ENCODE data around the gene RNF13. TPM values are rescaled to one million over a fixed set of nuclear protein-coding genes. Genes with fewer than 3 reads are reported as not detected.
"Not testable (repeated sequence)": the region's sequence is repeated elsewhere in the genome, so short reads cannot be mapped to it uniquely, and the experiment has no call there.

RNF13 gene
- total RNA-seq, 1 experiment from 2014 or later: 36.5 TPM

GRCh38 chr3:149828390-149828789 is 15.4 kb downstream of the RNF13 start:
- DNase-seq (ENCODE audit: unreplicated experiment): no peak
- TF ChIP-seq CTCF (IDR thresholded peaks at IDR 0.05; ENCODE audit: unreplicated experiment): no peak
- intact Hi-C loops (cut with micrococcal nuclease): no loop called here
- POLR2A ChIA-PET: no interaction called here
- H3K36me3 Mint-ChIP-seq (ENCODE audit: insufficient read depth, unreplicated experiment): peaks cover 7% of the 10 kb centered on the region
- H3K9me3 Mint-ChIP-seq (ENCODE audit: unreplicated experiment): no peaks in the 10 kb centered on the region
- no peaks in the 10 kb centered on the region for H3K4me1 Mint-ChIP-seq (ENCODE audit: insufficient read depth, unreplicated experiment)
- no peak overlapping the region for H3K4me3 Mint-ChIP-seq (ENCODE audit: unreplicated experiment)
- no TSS peak for BruUV-seq (replicated peaks)
- H3K27ac Mint-ChIP-seq (ENCODE audit: low read depth, unreplicated experiment): no peak overlapping the region
- CTCF ChIA-PET: no interaction called here
- H3K27me3 Mint-ChIP-seq (ENCODE audit: insufficient read depth, unreplicated experiment): no peaks in the 10 kb centered on the region

GRCh38 chr3:149829631-149830030 is 16.6 kb downstream of the RNF13 start:
- H3K36me3 Mint-ChIP-seq (ENCODE audit: insufficient read depth, unreplicated experiment): not testable (repeated sequence)

GRCh38 chr3:149830902-149831301 is 17.9 kb downstream of the RNF13 start:
- POLR2A ChIA-PET: interaction anchor here (1.2 to 1.7 kb wide), 2 partner anchors 10 to 15 kb away, joined by 3 to 4 read pairs; no protein-coding TSS in a partner anchor
- no TSS peak for BruUV-seq (replicated peaks)
- no peak for DNase-seq (ENCODE audit: unreplicated experiment)
- H3K4me1 Mint-ChIP-seq (ENCODE audit: insufficient read depth, unreplicated experiment): no peaks in the 10 kb centered on the region
- H3K27ac Mint-ChIP-seq (ENCODE audit: low read depth, unreplicated experiment): no peak overlapping the region
- no peak for TF ChIP-seq CTCF (IDR thresholded peaks at IDR 0.05; ENCODE audit: unreplicated experiment)
- no peaks in the 10 kb centered on the region for H3K36me3 Mint-ChIP-seq (ENCODE audit: insufficient read depth, unreplicated experiment)
- H3K9me3 Mint-ChIP-seq (ENCODE audit: unreplicated experiment): peaks cover 7% of the 10 kb centered on the region
- intact Hi-C loops (cut with micrococcal nuclease): no loop called here
- H3K27me3 Mint-ChIP-seq (ENCODE audit: insufficient read depth, unreplicated experiment): no peaks in the 10 kb centered on the region
- H3K4me3 Mint-ChIP-seq (ENCODE audit: unreplicated experiment): no peak overlapping the region
- CTCF ChIA-PET: no interaction called here

More at GRCh38 chr3:149829631-149830030, 16.6 kb downstream of the RNF13 start:
- intact Hi-C loops (cut with micrococcal nuclease); H3K27me3 Mint-ChIP-seq (ENCODE audit: insufficient read depth, unreplicated experiment); BruUV-seq (replicated peaks); DNase-seq (ENCODE audit: unreplicated experiment); H3K4me1 Mint-ChIP-seq (ENCODE audit: insufficient read depth, unreplicated experiment); CTCF ChIA-PET; H3K27ac Mint-ChIP-seq (ENCODE audit: low read depth, unreplicated experiment); H3K9me3 Mint-ChIP-seq (ENCODE audit: unreplicated experiment); H3K4me3 Mint-ChIP-seq (ENCODE audit: unreplicated experiment): not testable (repeated sequence)
- POLR2A ChIA-PET: interaction anchor here (1.1 kb wide), 1 partner anchor 10 kb away, joined by 3 read pairs; no protein-coding TSS in a partner anchor

GRCh38 chr3:149831321-149831720 is 18.3 kb downstream of the RNF13 start:
- Mint-ChIP-seq H3K4me1 (ENCODE audit: insufficient read depth, unreplicated experiment) (no peaks in the 10 kb centered on the region), H3K27me3 (ENCODE audit: insufficient read depth, unreplicated experiment) (no peaks in the 10 kb centered on the region), H3K4me3 (ENCODE audit: unreplicated experiment) (no peak overlapping the region), H3K9me3 (ENCODE audit: unreplicated experiment) (peaks cover 7% of the 10 kb centered on the region), H3K36me3 (ENCODE audit: insufficient read depth, unreplicated experiment) (no peaks in the 10 kb centered on the region), H3K27ac (ENCODE audit: low read depth, unreplicated experiment) (no peak overlapping the region)
- POLR2A ChIA-PET: interaction anchor here (1.2 to 1.7 kb wide), 2 partner anchors 10 to 15 kb away, joined by 3 to 4 read pairs; no protein-coding TSS in a partner anchor
- CTCF ChIA-PET: interaction anchor here (0.7 kb wide), 1 partner anchor 345 kb away, joined by 3 read pairs; no protein-coding TSS in a partner anchor
- DNase-seq (ENCODE audit: unreplicated experiment): no peak
- no peak for TF ChIP-seq CTCF (IDR thresholded peaks at IDR 0.05; ENCODE audit: unreplicated experiment)
- intact Hi-C loops (cut with micrococcal nuclease): no loop called here
- no TSS peak for BruUV-seq (replicated peaks)

- intact Hi-C loops (cut with micrococcal nuclease): no loop called here
- Mint-ChIP-seq H3K27ac (ENCODE audit: low read depth, unreplicated experiment) (no peak overlapping the region), H3K4me3 (ENCODE audit: unreplicated experiment) (no peak overlapping the region), H3K27me3 (ENCODE audit: insufficient read depth, unreplicated experiment) (no peaks in the 10 kb centered on the region), H3K36me3 (ENCODE audit: insufficient read depth, unreplicated experiment) (no peaks in the 10 kb centered on the region), H3K4me1 (ENCODE audit: insufficient read depth, unreplicated experiment) (no peaks in the 10 kb centered on the region), H3K9me3 (ENCODE audit: unreplicated experiment) (peaks cover 7% of the 10 kb centered on the region)
- BruUV-seq (replicated peaks): no TSS peak
- CTCF ChIA-PET: no interaction called here
- DNase-seq (ENCODE audit: unreplicated experiment): no peak
- POLR2A ChIA-PET: interaction anchor here (1.7 kb wide), 1 partner anchor 9 kb away, joined by 3 read pairs; no protein-coding TSS in a partner anchor
- TF ChIP-seq CTCF (IDR thresholded peaks at IDR 0.05; ENCODE audit: unreplicated experiment): no peak
Measured at GRCh38 chr3:149832086-149832485, 19.1 kb downstream of the RNF13 start.

All from MCF 10A (cell line).